Stimulated activated CD4-positive, alpha-beta T cell treated with anti-CD3 and anti-CD28 coated beads, Interleukin-15, amount 100 ng/mL, for 24 hours (primary cell): ENCODE data around the gene NECTIN1.

Source experiments
- DNase-seq: peaks from one replicate; pipeline ENCODE4 v3.0.0-alpha.2; 2020

NECTIN1 gene

GRCh38 chr11:119671051-119671450 lies 57.9 kb downstream of the NECTIN1 start:
- DNase-seq: no peak

DNA sequence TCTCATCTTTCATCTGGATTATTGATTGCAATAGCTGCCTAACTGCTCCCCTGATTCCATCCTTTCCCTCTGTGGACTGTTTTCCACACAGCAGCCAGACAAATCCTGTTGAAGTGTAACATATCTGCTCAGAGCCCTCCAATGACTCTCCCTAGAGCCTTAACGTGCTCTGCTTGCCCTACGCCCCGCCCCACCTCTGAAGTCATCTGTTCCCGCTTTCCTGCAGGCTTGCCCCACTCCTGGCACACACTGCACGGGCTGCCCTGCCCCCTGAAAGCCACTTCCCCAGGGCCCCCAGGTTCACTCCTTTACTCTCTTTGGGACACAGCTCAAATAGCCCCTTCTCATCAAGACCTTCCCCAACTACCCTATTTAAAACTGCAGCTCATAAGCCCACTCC lies 59.5 kb downstream of the NECTIN1 start:
- no peak for DNase-seq

DNA sequence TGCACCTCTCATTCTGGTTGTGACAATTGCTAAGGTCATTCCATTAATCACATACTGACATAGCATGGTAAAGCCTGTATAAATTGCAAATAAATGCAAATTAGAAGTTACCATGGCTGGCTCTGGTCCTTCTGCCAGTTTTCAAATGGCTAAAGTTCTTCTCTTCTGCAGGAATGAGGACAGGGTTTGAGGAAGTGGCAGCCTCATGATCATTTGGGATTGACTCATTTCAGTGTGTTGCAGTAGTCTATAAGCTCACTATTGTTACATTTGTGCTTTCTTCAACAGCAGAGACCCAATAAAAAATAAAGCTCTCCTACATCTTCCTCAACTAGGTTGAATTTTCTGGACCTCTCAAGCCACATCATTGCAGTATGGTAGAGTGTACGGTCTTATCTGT lies 60.3 kb downstream of the NECTIN1 start:
- no peak for DNase-seq

DNA sequence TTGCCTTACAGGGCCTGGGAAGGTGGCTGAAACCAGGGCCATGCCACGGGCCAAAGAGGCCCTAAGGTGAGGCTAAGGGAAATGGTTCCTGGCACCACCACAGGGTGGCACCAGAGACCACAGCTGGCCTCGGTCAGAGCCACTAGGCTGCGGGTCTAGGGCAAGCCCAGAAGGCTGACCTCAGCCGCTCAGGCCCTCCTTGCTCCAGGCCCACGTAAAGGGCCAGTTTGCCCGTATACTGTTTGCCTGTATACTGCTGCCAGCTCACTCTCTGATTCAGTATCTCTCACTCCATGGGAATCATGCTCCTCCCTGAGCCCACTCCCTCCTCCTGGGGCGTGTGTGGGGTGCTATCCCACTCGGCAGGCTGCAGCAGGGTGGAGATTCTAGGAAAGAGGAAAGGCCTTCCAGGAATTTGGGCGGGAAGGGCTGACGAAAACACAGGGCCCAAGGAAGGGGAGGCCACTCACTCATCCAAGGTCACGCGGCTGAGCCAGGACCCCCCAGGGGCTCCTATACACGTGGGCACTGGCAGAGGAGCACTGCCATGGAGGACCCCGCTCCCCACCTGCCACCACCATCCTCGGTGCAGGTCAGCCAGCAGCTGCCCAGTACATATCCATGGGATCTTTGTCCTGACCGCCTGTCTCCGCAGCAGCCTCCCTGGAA lies 62.4 kb downstream of the NECTIN1 start:
- DNase-seq: peak; percentile 70

GRCh38 chr11:119666061-119666460 lies 62.9 kb downstream of the NECTIN1 start:
- DNase-seq: no peak

- DNase-seq: no peak
Observed at GRCh38 chr11:119664701-119665420, 64.1 kb downstream of the NECTIN1 start.

- DNase-seq: no peak
Observed at GRCh38 chr11:119664063-119664572, 64.9 kb downstream of the NECTIN1 start.

DNA sequence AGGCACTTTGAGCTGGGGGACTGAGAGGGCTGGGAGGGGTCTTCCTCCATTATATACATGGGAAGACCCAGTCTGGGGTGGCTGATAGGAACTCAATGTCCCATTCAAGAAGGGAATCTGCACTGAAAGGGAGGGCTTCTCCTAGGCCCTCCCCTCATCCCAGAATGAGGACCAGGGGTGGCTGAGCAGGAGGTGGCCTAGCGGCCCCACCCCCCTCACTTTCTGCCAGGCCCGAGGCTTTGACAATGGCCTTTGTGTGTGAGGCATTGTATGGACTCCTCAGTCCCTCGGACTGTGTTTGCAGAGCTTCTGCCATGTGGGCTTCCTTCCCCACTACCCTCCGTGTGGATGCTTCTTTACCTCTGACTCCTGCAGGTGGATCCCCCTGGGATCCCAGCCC lies 65.7 kb downstream of the NECTIN1 start:
- DNase-seq: no peak

GRCh38 chr11:119661226-119661625 lies 67.8 kb downstream of the NECTIN1 start:
- no peak for DNase-seq

DNA sequence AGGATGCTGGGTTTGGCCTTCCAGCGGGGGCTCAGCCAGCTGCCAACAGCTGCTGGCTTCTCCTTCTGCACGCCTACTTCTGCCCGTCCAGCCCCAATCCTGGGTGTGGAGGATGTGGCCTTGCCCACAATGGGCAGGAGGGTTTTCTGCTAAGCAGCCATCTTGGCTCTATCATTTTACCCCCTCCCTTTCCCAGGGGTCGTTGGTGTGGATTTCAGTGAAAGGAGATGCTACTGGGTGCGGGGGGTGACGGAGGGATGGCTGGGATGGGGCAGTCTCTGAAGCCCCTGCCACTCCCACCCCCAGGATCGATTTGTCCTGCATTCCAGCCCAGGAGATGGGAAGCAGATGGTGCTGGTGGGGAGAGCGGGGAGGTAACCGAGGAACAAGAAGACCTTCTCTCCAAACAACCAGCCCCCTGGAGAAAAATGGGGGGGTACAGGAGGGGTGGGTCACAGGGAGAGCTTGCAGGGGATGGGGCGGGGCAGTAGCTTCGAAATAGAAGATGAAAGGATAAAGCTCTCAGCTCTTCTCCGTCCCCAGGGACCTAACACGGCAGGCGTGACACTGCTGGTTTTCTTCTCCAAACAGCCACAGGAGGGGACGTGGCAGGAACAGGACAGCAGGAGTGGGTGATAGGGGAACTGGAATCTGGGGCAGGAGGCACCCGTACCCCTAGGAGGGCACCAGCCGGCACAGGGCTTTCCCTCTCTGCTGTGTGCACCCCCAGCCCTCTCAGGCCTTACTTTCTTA lies 68.9 kb downstream of the NECTIN1 start:
- no peak for DNase-seq

DNA sequence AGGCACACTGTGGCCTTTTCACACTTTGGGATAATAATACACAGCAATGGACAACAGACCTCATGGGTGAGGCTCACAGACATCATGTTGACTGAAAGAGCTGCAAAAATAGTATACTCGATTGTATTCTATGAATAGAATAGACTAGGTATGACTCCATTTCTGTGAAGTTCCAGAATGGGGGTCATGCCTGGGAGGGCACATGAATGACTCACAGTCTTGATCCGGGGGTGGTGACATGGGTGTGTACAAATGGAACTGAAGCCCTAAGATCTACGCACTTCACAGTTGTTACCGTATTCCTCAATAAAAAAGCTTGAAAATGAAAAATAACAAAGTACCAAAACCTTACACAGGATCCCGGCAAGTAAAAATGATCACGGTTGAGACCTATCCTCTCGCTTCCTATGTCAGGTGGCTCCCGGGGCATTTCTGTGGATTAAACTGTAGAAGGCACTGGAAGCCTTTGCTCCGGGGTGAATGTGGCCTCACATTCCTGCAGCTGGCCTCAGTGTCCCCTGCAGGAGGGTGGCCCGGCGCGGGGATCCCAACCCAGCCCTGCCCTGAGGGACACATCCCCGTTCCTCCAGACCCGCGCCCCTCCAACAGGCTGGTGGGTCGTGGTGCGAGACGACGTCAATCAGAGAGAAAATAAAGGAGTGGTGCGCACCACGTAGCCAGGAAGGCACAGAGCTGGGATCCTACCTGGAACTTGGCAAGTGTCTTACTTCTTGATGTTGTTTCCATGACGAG lies 75.9 kb downstream of the NECTIN1 start:
- DNase-seq: no peak

DNA sequence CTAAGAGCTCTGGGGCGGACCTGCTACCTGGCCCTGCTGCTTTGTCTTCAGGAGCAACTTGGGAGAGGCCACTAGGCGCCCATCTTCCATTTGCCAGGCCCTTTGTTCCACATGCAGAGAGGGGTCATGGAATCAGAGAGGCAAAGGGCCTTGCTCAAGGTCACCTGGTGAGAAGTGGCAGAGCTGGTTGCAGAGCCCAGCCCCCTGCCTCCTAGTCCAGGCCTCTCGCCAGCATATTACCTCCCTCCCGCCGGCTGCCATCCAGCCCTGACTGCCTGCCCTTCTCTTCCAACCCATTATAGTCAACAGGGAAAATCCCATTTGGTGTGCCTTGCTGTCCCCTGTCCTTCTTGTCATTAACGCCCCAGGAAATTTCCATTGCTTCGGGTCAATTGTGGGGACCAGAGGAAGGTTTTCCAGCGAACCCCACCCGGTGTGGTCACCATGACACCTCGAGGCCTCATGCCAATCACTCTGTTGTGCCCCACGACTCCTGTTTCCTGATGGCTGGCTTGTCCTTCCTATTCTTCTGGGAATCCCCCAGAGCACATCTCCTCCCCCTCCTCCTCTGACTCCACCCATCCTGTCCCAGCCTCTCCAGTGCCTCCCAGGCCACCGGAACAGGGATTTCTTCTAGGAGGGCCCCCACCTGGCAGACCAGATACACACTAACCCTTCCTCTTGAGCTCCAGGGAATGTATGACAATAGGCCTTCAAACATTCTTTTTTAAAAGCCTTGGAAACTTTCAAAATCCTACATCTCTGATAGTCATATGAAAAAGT lies 77.0 kb downstream of the NECTIN1 start:
- DNase-seq: no peak

DNA sequence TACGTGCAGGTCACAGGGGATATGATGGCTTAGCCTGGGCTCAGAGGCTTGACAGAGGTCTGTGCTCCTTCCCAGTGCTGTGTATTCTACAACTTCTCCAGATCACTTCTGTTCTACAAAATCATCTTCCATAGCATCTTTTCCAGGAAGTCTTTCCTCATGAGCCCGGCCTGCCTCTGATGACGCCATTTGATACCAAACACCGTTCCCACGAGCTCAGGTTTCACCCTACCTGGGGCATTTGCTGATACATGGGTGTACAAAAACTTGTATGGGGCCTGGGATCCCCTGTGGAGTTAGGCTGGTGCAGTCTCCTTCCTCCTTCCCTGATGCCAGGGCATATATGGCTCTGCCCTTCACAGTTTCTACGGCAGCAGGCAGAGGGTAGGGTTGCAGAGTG lies 78.7 kb downstream of the NECTIN1 start:
- no peak for DNase-seq

DNA sequence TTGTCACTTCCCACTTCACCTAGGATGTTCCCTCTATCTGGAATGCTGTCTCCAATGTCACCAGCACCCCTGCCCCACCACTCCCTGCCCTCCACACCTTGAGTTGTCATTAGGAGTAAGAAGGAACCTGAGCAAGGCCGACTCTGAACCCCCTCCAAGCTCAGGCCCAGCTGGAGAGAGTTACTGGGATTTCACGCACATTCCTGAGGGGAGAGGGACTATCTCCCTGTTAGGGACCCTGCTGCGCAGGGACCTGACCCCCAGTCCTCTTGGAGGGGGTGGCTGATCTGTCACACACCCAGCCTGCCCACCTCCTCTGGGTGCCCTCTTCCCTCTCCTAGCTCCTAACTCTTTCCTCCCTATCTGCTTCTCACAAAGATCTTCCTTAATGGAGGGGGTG lies 81.7 kb downstream of the NECTIN1 start:
- no peak for DNase-seq

DNA sequence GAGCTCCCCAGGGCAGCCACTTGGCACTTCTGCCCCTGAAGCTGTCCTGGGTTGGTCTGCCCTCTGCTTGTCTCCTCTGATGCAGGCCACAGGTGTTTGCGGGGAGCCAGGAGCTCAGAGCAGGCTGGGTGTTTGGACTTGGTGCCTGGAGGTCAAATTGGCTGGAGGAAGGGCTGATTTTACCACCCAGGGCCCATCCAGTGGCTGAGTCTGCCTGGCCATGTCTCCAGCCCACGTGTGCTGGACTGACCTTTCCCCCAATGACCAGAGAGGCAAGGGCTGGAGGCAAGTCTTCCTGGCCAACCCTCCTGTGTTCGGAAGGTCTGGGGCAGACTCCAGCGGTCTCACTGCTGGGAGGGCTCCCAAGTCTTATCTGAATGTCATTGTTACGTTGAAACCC lies 84.0 kb downstream of the NECTIN1 start:
- no peak for DNase-seq

DNA sequence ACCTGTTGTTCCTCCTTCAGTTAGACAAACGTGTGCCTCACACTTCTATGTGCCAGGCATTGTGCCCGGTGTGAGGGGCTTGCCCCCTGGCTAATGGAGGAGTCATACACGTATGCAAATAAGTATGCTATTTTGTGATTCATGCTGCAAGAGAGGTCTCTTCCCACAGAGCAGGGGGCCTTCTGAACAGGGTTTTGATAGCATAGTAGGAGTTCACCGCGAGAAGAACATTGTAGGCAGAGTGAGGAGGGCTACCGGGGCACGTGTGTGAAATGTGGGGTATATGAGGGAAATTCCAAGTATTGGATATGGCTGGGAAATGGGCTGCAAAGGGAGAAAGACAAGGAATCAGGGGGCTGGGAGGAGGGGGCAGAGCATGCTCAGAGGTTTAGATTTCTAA lies 84.5 kb downstream of the NECTIN1 start:
- DNase-seq: no peak

GRCh38 chr11:119643876-119644225 lies 85.1 kb downstream of the NECTIN1 start:
- no peak for DNase-seq

DNA sequence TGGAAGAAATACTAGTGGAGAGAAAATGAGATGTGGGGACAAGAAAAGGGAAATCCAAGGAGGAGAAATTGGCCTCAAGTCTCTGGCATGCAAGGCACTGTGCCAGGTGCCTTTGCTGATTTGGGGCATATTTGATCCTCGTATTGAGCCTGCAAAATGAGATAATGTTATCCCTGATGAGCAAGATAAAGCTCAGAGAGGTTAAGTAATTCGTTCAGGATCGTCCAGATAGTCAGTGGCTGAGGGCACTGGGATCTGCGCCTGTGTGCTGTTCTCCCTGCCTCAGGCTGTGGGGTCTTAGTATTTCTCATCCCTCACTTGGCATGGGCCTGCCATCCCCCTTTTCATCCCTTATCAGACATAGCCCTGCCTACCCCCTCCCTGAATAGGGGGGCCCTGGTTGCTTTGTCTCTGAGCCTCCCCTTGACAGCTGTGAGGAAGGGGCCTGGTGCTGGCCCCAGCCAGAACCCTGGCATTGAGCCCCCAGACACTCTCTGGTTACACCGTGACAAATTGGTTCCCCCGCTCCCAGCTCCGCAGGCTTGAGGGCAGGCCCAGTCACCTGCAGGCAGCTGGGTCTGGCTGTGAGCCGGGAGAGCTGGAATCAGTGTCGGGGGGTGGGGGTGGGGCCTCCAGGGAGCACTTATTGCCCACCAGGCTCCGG lies 85.7 kb downstream of the NECTIN1 start:
- DNase-seq: no peak

GRCh38 chr11:119641983-119642745 lies 86.8 kb downstream of the NECTIN1 start:
- peak; percentile 16 for DNase-seq

- DNase-seq: no peak
Observed at GRCh38 chr11:119640541-119640940, 88.5 kb downstream of the NECTIN1 start.

DNA sequence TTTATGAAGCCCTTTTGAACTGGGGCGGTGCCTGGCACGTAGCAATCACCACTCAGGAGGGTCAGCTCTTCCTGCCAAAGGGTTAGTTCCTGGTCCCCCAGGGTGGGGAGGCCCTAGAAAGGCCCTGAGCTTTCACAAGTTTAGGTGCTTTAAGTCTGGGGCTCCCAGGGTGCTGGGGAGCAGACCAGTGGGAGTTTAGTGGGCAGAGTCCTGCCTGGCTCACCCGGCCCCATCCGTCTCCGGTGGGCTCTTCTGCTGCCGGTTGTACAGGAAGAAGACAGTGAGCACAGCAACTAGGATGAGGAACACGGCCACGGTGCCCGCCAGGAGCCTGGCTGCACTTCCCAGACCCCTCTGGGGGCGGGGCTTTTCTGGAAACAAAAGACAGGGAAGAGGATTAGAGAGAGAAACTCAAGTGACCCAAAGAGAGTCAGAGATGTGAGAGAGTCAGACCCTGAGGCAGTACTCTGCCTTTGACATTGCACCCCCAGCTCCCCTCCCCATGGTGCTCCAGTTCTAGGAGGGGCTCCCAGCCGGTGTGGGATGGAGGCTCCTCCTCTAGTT lies 89.3 kb downstream of the NECTIN1 start:
- no peak for DNase-seq
